Cardiac septum (tissue), 1 donor: ENCODE data around the gene DCX. TPM values are rescaled to one million over a fixed set of nuclear protein-coding genes. Genes with fewer than 3 reads are reported as not detected.

ENCODE experiments used
- DNase-seq: peaks from one replicate; pipeline ENCODE4 v3.0.0-alpha.2; 2020; ENCODE audit warnings: low spot score
- intact Hi-C: fragments of 100-400 bp; cut with DNase I; formaldehyde crosslinking; loops from one replicate; pipeline ENCODE4 v1.14.0; 2022
- total RNA-seq: library from RNA; stranded (reverse); fragmentation: NEBNext Ultra II Directional; extraction: Animal tissue kit (Norgen Biotek cat#: 25700); gene quantifications from one replicate; pipeline ENCODE4 v1.2.1, GENCODE V29; 2021
- donor health status: DM: no; HTN: no; CAD: no.

DCX gene
- total RNA-seq, 1 donor from 2014 or later = 0.19 TPM

DNA sequence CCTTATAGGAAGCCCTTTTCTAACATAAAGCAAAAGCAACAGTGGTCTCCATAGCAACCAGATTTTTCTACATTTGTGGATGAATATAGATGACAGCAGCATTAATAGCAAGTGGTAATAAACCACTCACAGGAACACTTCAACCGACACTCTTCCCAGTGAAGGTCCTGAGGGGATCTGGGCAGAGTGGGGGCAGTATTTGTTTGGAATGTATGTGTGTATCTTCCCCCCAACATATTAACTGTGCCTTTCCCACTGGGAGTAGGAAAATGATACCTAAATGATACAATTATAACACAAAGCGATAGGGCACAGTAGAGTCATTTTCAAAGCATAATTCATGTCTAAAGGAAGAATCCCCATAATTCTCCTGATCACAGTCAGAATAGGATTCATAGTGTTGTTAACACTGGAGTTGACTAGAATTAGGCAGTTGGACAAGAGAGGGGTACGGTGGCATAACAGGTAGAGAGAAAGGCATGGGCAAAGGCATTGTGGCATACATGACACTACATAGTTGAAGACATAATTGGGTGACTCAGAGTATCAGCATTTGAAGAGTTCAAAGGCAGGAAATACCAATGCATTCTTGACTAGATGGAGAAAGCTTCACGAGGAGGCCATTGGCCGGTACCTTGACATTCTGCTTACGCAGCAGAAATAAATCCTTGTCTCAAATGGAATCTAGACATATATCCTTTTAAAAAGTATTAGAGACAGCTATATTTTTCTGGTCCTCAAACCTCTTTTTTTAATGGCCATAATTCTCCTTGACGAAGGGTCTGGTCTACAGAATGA is 156.9 kb downstream of the DCX start:
- DNase-seq = no peak
- intact Hi-C loops = no loop called here

DNA sequence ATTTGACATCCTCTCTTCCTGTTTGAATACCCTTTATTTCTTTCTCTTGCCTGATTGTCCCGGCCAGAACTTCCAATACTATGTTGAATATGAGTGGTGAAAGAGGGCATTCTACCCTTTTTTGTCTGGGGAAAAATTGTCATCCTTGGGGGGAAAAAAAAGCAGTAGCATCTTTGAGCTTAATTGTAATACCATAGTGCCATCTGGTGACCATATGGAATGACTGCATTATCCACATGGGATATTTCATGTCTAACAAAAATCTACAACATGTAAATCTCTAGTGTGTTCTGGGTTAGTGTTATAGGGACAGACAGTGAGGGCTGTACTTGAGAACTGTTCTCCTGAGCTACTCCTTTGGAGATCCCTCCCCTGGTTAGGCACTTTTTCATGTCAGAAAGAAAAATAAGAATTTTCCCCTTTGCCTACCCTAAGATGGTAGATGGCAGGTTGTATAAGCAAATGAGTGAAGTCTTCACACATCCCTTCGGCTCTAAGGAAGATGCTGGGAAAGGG is 167.7 kb downstream of the DCX start:
- intact Hi-C loops = loop anchor here (10.0 kb wide), 1 partner anchor 399 kb away; no protein-coding TSS in a partner anchor
- DNase-seq = no peak

Other genes with a start within 250 kb of the DCX start
- gene CAPN6, start 141.7 kb downstream of the DCX start, total RNA-seq = 0.62 TPM
- 0.08 TPM for gene SERTM2, start 99.5 kb upstream of the DCX start, total RNA-seq